HG03039 (cell line): ENCODE data around the gene PTPN23.
A peak's percentile ranks its signal among the peaks of the same experiment; 100 is the strongest.
"Not testable (repeated sequence)": the region's sequence is repeated elsewhere in the genome, so short reads cannot be mapped to it uniquely, and the experiment has no call there.

Source experiments
- ATAC-seq: cut with Tn5 transposase; IDR thresholded peaks from one replicate; pipeline ENCODE4 v1.9.1; 2021; ENCODE audit warnings: mild to moderate bottlenecking, moderate library complexity; ENCODE audit not compliant: unreplicated experiment

The PTPN23 gene

GRCh38 chr3:47367631-47368030, 13.2 kb upstream of the PTPN23 start:
- no peak for ATAC-seq

DNA sequence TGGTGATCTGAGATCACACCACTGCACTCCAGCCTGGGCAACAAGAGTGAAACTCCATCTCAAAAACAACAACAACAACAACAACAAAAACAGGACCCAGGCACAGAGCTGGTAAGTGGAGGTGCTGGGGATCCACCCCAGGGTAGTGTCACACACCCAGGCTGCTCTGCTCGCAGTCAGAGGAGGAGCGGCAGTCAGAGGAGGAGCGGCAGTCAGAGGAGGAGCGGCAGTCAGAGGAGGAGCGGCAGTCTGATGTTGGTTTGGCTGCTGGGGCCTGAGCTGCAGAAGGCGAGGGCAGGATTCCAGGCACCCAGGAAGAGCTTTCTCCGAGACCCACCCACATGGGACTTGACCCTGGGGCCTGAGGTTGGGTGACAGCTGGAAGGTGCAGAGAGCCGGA, 10.8 kb upstream of the PTPN23 start:
- not testable (repeated sequence) for ATAC-seq

- ATAC-seq, result no peak
Measured at GRCh38 chr3:47370887-47371697, 9.7 kb upstream of the PTPN23 start.

DNA sequence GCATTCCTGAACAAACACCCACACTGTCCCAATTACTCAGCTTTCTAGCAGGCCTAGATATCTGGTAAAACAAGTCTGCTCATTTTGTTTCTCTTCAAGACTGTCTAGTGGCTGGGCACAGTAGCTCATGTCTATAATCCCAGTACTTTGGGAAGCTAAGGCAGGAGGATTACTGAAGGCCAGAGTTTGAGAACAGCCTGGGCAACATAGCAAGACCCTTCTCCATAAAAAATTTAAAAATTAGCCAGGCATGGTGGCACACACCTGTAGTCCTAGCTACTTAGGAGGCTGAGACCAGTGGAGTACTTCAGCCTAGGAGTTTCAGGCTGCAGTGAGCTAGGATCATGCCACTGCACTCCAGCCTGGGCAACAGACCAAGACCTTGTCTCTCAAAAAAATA, 6.2 kb upstream of the PTPN23 start:
- ATAC-seq, result no peak

DNA sequence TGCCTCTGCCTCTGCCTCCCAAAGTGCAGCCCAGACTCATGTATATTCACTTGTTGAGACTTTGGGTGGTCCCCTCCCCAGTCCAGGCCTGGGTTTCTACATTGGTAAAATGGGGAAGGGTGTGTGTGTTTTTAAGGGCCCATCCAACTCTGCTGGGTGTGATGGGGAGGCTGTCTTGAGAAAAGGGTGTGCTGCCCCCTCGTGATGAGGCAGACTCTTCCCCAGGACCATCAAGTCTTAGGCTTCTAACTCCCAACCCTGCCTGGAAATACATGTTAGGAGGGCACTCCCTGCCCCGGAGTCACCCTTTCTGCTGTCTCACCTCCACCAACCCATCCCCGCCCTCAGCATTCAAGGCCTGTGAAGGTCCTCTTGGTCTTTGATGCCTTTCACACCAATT, 4.4 kb upstream of the PTPN23 start:
- no peak for ATAC-seq

- no peak for ATAC-seq
Measured at GRCh38 chr3:47377186-47377585, 3.6 kb upstream of the PTPN23 start.

DNA sequence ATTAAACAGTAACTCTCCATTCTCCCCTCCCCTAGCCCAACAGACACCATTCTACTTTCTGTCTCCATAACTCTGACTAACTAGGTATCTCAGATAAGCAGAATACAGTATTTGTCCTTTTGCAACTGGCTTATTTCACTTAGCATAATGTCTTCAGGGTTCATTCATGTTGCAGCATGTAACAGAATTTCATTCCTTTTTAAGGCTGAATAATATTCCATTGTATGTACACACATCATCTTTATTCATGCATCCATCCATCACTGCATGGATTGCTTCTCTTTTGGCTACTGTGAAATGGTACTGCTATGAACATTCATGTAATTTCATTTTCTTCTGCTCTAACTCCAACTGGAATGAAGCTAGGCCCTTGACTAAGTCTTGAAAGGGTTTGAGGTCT, 2.0 kb upstream of the PTPN23 start:
- ATAC-seq, result no peak

DNA sequence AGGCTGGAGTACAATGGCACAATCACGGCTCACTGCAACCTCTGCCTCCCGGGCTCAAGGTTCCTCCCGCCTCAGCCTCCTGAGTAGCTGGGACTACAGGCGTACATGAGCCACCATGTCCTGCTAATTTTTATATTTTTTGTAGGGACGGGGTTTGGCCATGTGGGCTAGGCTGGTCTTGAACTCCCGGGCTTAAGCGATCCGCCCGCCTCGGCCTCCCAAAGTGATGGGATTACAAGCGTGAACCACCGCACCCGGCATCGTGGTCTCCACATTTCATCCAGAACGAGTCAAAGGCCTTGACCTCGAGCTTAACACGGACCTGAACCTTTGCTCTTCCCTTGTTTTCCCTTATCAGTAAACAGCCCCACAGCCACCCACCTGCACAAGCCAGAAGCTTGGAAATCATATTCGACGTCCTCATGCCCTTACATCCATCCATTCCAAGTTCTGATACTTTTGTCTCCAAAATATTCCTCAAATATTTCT, 1.4 kb upstream of the PTPN23 start:
- ATAC-seq, result no peak

GRCh38 chr3:47380026-47380600, 708 bp upstream of the PTPN23 start:
- ATAC-seq, result no peak

DNA sequence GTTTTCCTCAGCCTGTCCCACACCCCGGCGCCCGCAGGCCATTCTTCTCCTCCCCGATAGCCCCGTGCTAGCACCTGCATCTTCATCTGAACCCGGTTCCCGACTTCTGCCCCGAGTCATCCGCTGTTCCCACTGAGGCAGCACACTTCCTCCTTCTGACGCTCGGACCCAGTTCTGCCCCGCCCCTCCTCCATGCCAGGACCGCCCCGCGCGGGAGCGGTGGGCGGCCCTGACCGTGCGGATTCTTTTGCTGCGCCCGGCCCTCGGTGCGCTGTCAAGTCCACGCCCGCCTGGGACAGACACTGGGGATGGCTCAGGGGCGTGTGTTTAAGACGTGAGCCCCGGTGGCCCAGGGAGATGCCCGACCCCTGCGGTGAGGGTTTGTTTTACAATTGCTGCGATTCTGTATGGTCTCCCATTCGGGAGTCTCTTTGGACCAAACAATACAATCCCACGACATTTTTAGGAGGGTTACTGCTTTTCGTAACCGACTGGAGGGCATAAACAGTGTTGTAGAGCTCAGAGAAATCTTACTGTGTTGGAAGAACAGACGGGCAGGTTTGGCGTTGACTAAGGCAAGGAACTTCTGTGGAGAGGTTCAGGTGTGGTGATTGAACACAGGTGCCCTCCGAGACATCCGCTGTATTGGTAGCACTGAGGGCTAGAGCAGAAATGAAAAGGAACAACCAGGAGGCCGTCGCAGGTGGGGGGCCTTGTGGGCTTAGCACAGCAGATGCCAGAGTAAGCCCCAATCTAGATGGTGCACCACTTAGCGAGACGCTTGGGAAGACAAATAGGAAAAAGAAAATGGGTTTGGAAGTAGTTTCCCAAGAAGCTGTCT, 716 bp downstream of the PTPN23 start:
- peak; percentile 52 for ATAC-seq

DNA sequence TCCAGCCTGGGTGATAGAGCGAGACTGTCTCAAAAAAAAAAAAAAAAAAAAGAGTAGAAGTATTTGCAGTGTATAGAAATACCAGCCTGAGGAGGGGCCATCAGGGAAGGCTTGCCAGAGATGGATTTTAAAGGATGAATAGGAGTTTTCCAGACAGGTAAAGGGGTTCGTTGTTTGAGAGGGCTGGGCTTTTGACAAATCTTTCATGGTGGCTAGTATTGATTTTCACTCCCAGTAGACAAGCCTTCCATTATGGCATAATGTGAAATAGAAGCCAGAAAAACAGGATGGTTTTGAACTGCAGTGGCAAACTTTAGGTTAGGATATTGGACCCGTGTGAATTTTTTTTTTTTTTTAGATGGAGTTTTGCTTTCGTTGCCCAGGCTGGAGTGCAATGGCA, 3.6 kb downstream of the PTPN23 start:
- no peak for ATAC-seq

DNA sequence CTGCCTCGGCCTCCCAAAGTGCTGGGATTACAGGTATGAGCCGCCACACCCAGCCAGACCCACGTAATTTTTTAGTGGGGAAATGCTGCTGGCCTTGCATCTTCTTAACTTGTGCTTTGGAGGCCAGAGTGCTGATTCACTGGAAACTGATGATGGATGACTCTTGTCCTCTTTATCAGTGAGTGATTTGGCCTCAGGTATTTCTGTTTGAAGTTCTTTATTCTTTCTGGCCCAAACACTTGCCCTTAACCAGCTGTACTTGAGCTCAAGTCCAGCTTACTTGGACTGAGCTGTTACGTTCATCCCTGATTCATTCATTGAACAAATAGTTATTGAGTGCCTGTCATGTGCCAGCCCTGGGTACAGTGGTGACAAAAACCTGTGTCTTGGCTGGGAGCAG, 4.2 kb downstream of the PTPN23 start:
- ATAC-seq, result no peak

GRCh38 chr3:47385796-47386195, 5.0 kb downstream of the PTPN23 start:
- no peak for ATAC-seq

- no peak for ATAC-seq
Measured at GRCh38 chr3:47392933-47393332, 12.1 kb downstream of the PTPN23 start.

DNA sequence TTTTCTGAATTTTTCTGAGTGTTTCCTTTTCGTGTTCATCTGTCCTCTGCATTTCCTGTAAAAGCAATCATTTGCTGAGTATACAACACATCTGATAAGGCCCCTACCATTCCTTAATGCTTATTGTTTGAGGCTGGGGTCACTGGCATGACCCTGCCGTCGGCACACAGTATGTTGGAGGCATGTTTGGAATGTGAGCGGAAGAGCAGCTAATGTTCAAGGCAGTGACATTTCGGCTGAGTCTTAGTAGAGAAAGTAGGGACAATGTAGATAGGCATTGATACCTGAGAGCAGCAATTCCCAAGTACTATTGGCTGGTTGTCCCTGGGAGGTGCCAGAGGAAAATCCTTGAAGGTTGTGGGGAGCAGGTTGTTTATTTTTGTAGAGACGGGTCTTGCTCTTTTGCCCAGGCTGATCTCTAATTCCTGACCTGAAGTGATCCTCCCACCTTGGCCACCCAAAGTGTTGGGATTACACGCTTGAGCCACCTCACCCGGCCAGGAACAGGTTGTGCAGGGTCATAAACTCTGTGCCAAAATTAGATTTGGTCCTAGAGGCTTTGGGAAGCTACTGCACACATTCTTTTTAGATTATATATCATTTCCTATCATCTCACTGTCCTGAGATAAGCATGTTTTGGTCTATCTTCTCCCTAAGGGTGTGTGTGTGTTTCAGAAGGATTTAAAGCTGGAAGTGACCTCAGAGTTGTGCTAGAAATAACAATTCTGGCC, 13.5 kb downstream of the PTPN23 start:
- ATAC-seq, result no peak

DNA sequence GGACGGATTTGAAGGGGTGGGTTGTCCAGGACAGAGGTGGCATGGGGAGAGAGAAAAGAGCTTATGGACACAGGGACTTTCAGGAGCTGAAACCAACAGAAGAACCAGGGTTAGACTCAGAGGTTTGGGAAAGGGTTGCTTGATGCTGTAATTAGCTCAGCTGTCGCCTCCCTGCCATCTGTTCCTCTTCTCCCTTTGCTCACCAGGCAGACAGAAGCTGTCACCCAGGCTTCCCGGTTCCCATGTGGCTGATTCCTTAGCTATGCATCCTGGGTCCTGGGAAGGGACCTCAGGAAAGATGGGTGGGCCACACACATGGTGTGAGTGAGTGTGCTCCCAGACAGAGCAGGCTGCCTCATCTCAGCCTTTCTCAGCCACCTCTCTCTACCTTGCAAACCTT, 14.1 kb downstream of the PTPN23 start:
- no peak for ATAC-seq

DNA sequence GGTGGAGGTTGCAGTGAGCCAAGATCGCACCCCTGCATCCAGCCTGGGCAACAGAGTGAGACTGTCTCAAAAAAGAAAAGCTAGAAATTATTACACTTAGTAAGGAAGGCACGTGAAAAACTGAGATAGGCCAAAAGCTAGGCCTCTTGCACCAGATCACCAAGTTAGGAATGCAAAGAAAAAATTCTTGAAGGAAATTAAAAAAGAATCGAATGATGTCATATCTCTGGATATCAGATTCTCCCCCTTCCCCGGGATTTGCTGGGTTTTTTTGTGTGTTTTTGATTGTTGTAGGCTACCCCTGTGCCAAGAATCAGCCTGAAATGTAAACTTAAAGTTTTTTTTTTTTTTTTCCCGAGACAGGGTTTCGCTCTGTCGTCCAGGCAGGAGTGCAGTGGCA, 17.4 kb downstream of the PTPN23 start:
- no peak for ATAC-seq

GRCh38 chr3:47399016-47399415, 18.2 kb downstream of the PTPN23 start:
- ATAC-seq, result no peak

DNA sequence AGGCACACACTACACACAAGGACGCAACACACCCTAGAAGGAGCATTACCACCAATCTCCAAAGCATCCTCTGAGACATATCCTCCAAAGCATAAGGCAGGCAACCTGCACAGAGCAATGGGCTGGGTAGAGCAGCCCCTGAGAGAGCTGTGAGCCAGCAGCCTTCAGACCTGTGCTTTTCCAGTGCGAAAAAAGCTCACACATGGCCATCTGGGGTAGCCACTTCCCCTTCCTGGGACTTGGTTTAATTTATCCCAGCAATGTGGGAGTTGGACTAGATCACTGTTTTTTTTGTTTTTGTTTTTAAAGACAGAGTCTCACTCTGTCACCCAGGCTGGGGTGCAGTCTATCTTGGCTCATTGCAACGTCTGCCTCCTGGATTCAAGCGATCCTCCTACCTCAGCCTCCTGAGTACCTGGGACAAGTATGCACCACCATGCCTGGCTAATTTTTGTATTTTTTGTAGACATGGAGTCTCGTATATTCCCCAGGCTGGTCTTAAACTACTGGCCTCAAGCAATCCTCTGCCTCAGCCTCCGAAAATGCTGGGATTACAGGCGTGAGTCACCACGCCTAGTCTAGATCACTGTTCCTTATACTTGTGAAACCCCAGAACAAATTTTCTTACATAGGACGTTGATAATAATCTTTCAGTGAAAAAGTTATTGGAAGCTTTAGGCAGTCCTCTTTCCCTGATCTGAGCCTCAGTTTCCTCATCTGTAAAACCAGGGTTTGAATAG, 18.9 kb downstream of the PTPN23 start:
- no peak for ATAC-seq

GRCh38 chr3:47404431-47404876, 23.6 kb downstream of the PTPN23 start:
- ATAC-seq, result no peak
